GM12872 (cell line): ENCODE measurements around the gene TCF7L2.

Experiments used
- CTCF ChIP-seq: IDR thresholded peaks from 3 replicates; pipeline ENCODE4 v1.5.1; 2011; ENCODE audit warnings: low read depth, mild to moderate bottlenecking, low read length, moderate library complexity; ENCODE audit not compliant: insufficient read depth

Gene TCF7L2

GRCh38 chr10:113099431-113100183 lies 149.6 kb downstream of the TCF7L2 start:
- TF ChIP-seq CTCF = no peak

- TF ChIP-seq CTCF = no peak
Observed at GRCh38 chr10:113100281-113100680, 150.2 kb downstream of the TCF7L2 start.

GRCh38 chr10:113103131-113103840 lies 153.2 kb downstream of the TCF7L2 start:
- no peak for TF ChIP-seq CTCF

GRCh38 chr10:113104047-113104446 lies 154.0 kb downstream of the TCF7L2 start:
- no peak for TF ChIP-seq CTCF

GRCh38 chr10:113108194-113108835 lies 158.3 kb downstream of the TCF7L2 start:
- TF ChIP-seq CTCF = peak; percentile 61

- TF ChIP-seq CTCF = no peak
Observed at GRCh38 chr10:113108948-113109347, 158.9 kb downstream of the TCF7L2 start.

- TF ChIP-seq CTCF = no peak
Observed at GRCh38 chr10:113111260-113111659, 161.2 kb downstream of the TCF7L2 start.
